Stimulated activated CD4-positive, alpha-beta T cell treated with anti-CD3 and anti-CD28 coated beads, Interleukin-12 subunit alpha, Interleukin-12 subunit beta, amount 100 ng/mL, for 48 hours (primary cell): ENCODE measurements around the gene PTHLH.

Source experiments
- DNase-seq, 3 donors: peaks; one replicate each; pipeline ENCODE4 v3.0.0-alpha.2; 2020; ENCODE audit warnings: low read depth in 2 of 3, low spot score in 1 of 3

PTHLH gene

GRCh38 chr12:27940245-27940644 is 32.3 kb downstream of the PTHLH start:
- no peak for DNase-seq

- DNase-seq = no peak
These were observed 34.8 kb downstream of the PTHLH start for GRCh38 chr12:27937768-27938167.

- no peak for DNase-seq
These were observed 36.3 kb downstream of the PTHLH start for GRCh38 chr12:27936196-27936595.

- no peak for DNase-seq
These were observed 38.3 kb downstream of the PTHLH start for GRCh38 chr12:27934276-27934675.

- no peak for DNase-seq
These were observed 41.1 kb downstream of the PTHLH start for GRCh38 chr12:27931390-27931789.

- no peak for DNase-seq
These were observed 45.2 kb downstream of the PTHLH start for GRCh38 chr12:27927347-27927746.

- DNase-seq = no peak
These were observed 48.0 kb downstream of the PTHLH start for GRCh38 chr12:27924350-27925135.

GRCh38 chr12:27922531-27923139 is 49.9 kb downstream of the PTHLH start:
- no peak for DNase-seq

- DNase-seq = no peak
These were observed 52.8 kb downstream of the PTHLH start for GRCh38 chr12:27919671-27920235.

- DNase-seq = no peak
These were observed 57.0 kb downstream of the PTHLH start for GRCh38 chr12:27915536-27915935.

- no peak for DNase-seq
These were observed 57.5 kb downstream of the PTHLH start for GRCh38 chr12:27915021-27915420.

- no peak for DNase-seq
These were observed 58.4 kb downstream of the PTHLH start for GRCh38 chr12:27913999-27914614.

- DNase-seq = no peak
These were observed 61.1 kb downstream of the PTHLH start for GRCh38 chr12:27911397-27911796.
